ENCODE results near the gene SERPINI2. TPM values are rescaled to one million over a fixed set of nuclear protein-coding genes. Genes with fewer than 3 reads are reported as not detected.

The SERPINI2 gene
- total and polyA plus RNA-seq, 2 of the 8 experiments (the other 6 are each of a cell fraction or from before 2014, with no cell fraction given), result 0.26 TPM; not detected in 1

DNA sequence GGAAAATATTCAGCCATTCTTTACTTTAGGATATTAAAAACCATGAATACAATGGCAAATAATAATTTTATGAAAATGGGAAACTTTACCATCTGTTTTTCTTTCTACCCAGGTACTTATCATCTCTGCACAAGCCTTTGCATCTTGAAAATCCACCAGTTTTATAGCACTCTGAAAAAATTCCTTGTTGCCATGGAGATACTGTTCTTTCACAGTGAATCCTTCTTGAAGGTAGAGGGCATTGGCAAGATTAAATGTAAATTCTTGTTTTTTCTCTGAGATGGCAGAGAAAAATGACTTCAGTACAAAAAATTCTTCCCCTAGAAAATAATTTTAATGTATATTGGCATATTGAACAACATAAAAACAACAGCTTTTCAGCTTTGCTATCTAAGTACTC lies 6.9 kb downstream of the SERPINI2 start (continued):
- TF ChIP-seq, protein P1, sequence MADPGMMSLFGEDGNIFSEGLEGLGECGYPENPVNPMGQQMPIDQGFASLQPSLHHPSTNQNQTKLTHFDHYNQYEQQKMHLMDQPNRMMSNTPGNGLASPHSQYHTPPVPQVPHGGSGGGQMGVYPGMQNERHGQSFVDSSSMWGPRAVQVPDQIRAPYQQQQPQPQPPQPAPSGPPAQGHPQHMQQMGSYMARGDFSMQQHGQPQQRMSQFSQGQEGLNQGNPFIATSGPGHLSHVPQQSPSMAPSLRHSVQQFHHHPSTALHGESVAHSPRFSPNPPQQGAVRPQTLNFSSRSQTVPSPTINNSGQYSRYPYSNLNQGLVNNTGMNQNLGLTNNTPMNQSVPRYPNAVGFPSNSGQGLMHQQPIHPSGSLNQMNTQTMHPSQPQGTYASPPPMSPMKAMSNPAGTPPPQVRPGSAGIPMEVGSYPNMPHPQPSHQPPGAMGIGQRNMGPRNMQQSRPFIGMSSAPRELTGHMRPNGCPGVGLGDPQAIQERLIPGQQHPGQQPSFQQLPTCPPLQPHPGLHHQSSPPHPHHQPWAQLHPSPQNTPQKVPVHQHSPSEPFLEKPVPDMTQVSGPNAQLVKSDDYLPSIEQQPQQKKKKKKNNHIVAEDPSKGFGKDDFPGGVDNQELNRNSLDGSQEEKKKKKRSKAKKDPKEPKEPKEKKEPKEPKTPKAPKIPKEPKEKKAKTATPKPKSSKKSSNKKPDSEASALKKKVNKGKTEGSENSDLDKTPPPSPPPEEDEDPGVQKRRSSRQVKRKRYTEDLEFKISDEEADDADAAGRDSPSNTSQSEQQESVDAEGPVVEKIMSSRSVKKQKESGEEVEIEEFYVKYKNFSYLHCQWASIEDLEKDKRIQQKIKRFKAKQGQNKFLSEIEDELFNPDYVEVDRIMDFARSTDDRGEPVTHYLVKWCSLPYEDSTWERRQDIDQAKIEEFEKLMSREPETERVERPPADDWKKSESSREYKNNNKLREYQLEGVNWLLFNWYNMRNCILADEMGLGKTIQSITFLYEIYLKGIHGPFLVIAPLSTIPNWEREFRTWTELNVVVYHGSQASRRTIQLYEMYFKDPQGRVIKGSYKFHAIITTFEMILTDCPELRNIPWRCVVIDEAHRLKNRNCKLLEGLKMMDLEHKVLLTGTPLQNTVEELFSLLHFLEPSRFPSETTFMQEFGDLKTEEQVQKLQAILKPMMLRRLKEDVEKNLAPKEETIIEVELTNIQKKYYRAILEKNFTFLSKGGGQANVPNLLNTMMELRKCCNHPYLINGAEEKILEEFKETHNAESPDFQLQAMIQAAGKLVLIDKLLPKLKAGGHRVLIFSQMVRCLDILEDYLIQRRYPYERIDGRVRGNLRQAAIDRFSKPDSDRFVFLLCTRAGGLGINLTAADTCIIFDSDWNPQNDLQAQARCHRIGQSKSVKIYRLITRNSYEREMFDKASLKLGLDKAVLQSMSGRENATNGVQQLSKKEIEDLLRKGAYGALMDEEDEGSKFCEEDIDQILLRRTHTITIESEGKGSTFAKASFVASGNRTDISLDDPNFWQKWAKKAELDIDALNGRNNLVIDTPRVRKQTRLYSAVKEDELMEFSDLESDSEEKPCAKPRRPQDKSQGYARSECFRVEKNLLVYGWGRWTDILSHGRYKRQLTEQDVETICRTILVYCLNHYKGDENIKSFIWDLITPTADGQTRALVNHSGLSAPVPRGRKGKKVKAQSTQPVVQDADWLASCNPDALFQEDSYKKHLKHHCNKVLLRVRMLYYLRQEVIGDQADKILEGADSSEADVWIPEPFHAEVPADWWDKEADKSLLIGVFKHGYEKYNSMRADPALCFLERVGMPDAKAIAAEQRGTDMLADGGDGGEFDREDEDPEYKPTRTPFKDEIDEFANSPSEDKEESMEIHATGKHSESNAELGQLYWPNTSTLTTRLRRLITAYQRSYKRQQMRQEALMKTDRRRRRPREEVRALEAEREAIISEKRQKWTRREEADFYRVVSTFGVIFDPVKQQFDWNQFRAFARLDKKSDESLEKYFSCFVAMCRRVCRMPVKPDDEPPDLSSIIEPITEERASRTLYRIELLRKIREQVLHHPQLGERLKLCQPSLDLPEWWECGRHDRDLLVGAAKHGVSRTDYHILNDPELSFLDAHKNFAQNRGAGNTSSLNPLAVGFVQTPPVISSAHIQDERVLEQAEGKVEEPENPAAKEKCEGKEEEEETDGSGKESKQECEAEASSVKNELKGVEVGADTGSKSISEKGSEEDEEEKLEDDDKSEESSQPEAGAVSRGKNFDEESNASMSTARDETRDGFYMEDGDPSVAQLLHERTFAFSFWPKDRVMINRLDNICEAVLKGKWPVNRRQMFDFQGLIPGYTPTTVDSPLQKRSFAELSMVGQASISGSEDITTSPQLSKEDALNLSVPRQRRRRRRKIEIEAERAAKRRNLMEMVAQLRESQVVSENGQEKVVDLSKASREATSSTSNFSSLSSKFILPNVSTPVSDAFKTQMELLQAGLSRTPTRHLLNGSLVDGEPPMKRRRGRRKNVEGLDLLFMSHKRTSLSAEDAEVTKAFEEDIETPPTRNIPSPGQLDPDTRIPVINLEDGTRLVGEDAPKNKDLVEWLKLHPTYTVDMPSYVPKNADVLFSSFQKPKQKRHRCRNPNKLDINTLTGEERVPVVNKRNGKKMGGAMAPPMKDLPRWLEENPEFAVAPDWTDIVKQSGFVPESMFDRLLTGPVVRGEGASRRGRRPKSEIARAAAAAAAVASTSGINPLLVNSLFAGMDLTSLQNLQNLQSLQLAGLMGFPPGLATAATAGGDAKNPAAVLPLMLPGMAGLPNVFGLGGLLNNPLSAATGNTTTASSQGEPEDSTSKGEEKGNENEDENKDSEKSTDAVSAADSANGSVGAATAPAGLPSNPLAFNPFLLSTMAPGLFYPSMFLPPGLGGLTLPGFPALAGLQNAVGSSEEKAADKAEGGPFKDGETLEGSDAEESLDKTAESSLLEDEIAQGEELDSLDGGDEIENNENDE (IDR thresholded peaks at IDR 0.05; ENCODE audit: insufficient replicate concordance, low read length), result no peak

Data from H1 (cell line).